HG03159 (cell line): ENCODE data around the gene FAM76B.
A peak's percentile ranks its signal among the peaks of the same experiment; 100 is the strongest.
"Not testable (repeated sequence)": the region's sequence is repeated elsewhere in the genome, so short reads cannot be mapped to it uniquely, and the experiment has no call there.

Experiments
- ATAC-seq: cut with Tn5 transposase; IDR thresholded peaks from one replicate; pipeline ENCODE4 v1.9.1; 2021; ENCODE audit warnings: mild to moderate bottlenecking, moderate library complexity; ENCODE audit not compliant: unreplicated experiment

The FAM76B gene

GRCh38 chr11:95789506-95790122 is at the start of gene FAM76B:
TSS of gene FAM76B (minus strand) at chr11:95789782. CDS start at chr11:95789478, 304 bp downstream.
- peak; percentile 71 for ATAC-seq

- peak; percentile 90 for ATAC-seq
These were observed 46.3 kb upstream of the FAM76B start for GRCh38 chr11:95835768-95836488.

GRCh38 chr11:95835351-95835750 is 45.8 kb upstream of the FAM76B start:
- no peak for ATAC-seq

GRCh38 chr11:95833378-95833777 is 43.8 kb upstream of the FAM76B start:
- no peak for ATAC-seq

- no peak for ATAC-seq
These were observed 43.2 kb upstream of the FAM76B start for GRCh38 chr11:95832763-95833162.

- ATAC-seq, result no peak
These were observed 41.8 kb upstream of the FAM76B start for GRCh38 chr11:95831198-95831883.

- ATAC-seq, result no peak
These were observed 40.1 kb upstream of the FAM76B start for GRCh38 chr11:95829580-95830259.

- ATAC-seq, result no peak
These were observed 38.1 kb upstream of the FAM76B start for GRCh38 chr11:95827696-95828095.

- ATAC-seq, result no peak
These were observed 32.1 kb upstream of the FAM76B start for GRCh38 chr11:95821640-95822039.

GRCh38 chr11:95816037-95816436 is 26.5 kb upstream of the FAM76B start:
- no peak for ATAC-seq

- not testable (repeated sequence) for ATAC-seq
These were observed 21.5 kb upstream of the FAM76B start for GRCh38 chr11:95811052-95811451.

GRCh38 chr11:95806464-95806863 is 16.9 kb upstream of the FAM76B start:
- not testable (repeated sequence) for ATAC-seq

GRCh38 chr11:95805869-95806268 is 16.3 kb upstream of the FAM76B start:
- ATAC-seq, result no peak

GRCh38 chr11:95803973-95804372 is 14.4 kb upstream of the FAM76B start:
- ATAC-seq, result no peak

GRCh38 chr11:95802806-95803205 is 13.2 kb upstream of the FAM76B start:
- no peak for ATAC-seq

GRCh38 chr11:95800438-95800837 is 10.9 kb upstream of the FAM76B start:
- ATAC-seq, result no peak

- no peak for ATAC-seq
These were observed 10.0 kb upstream of the FAM76B start for GRCh38 chr11:95799546-95799945.

- ATAC-seq, result no peak
These were observed 6.9 kb upstream of the FAM76B start for GRCh38 chr11:95796501-95796900.

- no peak for ATAC-seq
These were observed 6.2 kb upstream of the FAM76B start for GRCh38 chr11:95795627-95796295.

- no peak for ATAC-seq
These were observed 4.5 kb upstream of the FAM76B start for GRCh38 chr11:95794086-95794485.

- no peak for ATAC-seq
These were observed 3.5 kb upstream of the FAM76B start for GRCh38 chr11:95793116-95793515.
